CD4-positive, alpha-beta T cell treated with Interferon alpha-2 for 1 hour (primary cell): ENCODE results near the gene ZC3H12A.
A peak's percentile ranks its signal among the peaks of the same experiment; 100 is the strongest.

Experiments
- DNase-seq, 2 donors: peaks; one replicate each; pipeline ENCODE4 v3.0.0-alpha.2; 2020 to 2022

Gene ZC3H12A

GRCh38 chr1:37479255-37480124 lies 5.1 kb downstream of the ZC3H12A start:
- peak; percentile 86 to 90 for DNase-seq

GRCh38 chr1:37480125-37480466 lies 5.7 kb downstream of the ZC3H12A start:
- DNase-seq: peak in 1 of 2 donors; percentile 17

- DNase-seq: peak in 1 of 2 donors; percentile 14
Observed at GRCh38 chr1:37480581-37481288, 6.4 kb downstream of the ZC3H12A start.

DNA sequence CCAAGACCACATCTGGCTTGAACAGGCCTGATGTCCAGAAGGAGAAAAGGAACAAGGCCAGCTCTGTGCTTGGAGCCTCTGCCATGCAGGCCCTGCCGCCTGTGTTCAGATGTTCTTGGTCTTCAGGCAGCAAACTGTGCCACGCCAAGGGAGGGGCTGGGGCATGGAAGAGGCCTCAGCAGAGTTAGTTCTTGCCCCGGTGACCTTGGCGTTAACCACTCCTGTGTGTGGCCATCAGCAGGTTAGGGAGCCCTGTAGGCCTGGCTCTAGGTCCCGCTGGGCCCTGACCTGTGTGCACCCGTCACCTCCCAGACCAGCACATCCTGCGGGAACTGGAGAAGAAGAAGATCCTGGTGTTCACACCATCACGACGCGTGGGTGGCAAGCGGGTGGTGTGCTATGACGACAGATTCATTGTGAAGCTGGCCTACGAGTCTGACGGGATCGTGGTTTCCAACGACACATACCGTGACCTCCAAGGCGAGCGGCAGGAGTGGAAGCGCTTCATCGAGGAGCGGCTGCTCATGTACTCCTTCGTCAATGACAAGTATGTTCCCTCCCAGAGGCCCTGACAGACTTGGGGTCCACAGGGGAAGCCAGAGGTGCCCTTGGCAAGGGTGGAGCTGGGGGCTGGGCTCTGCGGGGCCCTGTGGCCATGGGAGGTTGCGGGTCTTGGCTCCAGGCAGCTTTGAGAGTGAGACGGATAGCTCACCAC lies 7.1 kb downstream of the ZC3H12A start:
- peak in 1 of 2 donors; percentile 19 for DNase-seq

- DNase-seq: peak in 1 of 2 donors; percentile 7
Observed at GRCh38 chr1:37482004-37482785, 7.8 kb downstream of the ZC3H12A start.

DNA sequence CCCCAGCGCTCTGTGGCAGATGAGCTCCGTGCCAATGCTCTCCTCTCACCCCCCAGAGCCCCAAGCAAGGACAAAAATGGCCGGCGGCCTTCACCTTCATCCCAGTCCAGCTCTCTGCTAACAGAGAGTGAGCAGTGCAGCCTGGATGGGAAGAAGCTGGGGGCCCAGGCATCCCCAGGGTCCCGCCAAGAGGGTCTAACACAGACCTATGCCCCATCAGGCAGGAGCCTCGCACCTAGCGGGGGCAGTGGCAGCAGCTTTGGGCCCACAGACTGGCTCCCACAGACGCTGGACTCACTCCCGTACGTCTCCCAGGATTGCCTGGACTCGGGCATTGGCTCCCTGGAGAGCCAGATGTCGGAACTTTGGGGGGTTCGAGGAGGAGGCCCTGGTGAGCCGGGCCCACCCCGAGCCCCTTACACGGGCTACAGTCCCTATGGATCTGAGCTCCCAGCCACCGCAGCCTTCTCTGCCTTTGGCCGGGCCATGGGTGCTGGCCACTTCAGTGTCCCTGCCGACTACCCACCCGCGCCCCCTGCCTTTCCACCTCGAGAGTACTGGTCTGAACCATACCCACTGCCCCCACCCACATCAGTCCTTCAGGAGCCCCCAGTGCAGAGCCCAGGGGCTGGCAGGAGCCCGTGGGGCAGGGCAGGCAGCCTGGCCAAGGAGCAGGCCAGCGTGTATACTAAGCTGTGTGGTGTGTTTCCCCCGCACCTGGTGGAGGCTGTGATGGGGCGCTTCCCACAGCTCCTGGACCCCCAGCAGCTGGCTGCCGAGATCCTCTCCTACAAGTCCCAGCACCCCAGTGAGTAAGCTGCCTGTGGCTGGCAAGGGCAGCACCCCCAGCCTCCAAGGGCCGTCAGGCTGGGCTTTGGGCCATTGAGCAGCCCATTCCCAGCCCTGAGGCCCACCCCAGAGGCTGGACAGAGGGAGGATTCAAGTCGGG lies 8.7 kb downstream of the ZC3H12A start:
- peak in 1 of 2 donors; percentile 7 for DNase-seq

- no peak for DNase-seq
Observed at GRCh38 chr1:37483785-37484184, 9.4 kb downstream of the ZC3H12A start.

DNA sequence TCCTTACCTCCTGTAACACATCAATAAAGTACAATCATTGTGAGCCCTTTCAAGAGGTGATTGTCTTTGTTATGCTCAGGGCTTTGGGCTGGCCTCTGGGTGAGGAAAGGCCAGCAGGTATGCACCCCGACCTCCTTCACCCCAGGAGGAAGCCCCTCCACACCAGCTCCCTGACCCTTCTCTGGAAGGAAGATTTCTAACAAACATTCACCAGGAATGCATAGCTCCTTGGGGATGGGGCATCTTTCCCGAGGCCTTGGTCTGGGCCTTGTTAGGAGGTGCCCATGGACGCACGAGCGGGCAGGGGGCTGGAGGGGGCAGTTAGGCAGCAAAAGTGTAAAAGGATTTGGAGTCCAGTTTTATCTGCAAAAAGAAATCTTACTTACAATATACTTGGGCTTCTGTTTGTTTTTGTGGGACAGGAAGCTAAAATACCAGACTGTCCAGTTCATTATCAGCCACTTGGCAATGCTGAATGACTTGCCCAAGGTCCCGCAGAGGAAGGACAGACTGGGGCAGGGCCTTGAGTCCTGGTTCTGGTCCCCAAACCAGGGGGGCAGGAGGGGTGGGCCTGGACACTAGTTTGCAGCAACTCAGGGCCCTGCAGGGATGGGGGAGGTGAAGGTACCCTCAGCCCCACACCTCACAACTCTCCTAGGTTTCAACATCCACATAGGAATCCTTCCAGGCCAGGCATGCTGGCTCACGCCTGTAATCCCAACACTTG lies 10.1 kb downstream of the ZC3H12A start:
- peak in 1 of 2 donors; percentile 16 for DNase-seq

- DNase-seq: peak in 1 of 2 donors; percentile 11
Observed at GRCh38 chr1:37485902-37486679, 11.7 kb downstream of the ZC3H12A start.

- DNase-seq: peak; percentile 67 to 80
Observed at GRCh38 chr1:37486680-37487618, 12.6 kb downstream of the ZC3H12A start.

DNA sequence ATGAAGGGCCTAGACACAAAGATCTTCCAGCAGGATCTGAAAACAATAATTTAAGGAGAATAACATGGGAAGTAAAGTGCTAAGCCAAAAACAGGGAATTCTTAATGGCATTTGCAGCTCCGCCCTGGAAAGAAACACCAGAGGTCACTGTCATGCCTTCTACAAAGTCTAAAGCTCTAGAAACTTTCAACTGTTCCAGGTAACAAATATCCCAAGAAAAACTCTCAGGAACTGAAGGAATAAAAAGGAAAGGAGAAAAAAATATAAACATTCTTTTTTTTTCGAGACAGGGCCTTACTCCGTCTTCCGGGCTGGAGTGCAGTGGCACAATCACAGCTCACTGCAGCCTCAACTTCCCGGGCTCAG lies 13.2 kb downstream of the ZC3H12A start:
- DNase-seq: no peak

DNA sequence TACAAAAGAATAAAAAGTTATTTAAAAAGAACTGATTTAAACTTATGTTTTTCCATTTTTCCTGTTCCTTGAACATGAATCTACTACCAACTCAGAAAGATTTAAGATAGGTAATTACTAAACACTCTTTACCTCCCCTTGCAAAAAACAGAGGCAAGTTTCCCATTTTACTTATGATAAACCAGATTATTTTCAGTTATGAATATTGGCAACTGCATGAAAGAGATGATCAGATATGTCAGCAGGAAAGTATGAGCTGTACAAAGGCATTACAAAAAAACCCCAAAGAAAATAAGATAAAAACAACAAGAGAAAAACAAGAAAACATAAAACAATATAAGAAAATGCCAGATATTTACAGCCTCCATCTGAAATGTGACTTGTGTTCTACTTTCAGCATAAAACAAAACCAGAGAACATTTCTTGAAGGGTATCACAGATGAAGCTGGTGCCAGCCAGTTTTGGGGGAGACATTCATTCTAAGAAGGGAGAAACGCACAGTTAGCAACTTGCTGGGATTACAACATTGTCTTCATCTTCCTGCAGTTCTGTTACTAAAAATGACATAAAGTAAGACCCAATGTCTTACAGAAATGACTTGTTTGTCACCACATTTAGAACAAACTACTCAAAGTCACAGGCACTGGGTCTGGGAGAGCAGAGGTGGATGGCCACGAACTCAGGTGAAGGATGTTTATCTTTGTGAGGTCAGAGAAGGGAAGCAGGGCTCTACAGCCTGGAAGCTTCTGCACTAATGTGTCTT lies 19.1 kb downstream of the ZC3H12A start:
- DNase-seq: no peak

- DNase-seq: no peak
Observed at GRCh38 chr1:37495875-37496274, 21.5 kb downstream of the ZC3H12A start.

DNA sequence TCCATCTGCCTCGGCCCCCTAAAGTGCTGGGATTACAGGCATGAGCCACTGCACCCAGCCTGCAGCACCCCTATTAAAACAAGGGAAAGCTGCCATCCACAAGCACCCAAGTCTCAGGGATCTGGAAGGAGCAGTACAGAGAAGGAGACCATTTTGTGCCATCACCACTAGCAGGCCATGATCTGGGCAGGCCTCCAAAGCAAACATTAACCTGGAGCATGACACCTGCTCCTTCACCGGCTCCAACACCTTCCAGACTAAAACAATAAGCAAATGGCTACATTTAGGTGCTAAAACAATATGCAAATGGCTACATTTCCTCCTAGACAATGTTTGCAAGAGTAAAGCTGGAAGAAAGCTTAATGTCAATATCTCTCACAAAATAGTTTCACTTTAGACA lies 23.5 kb downstream of the ZC3H12A start:
- DNase-seq: no peak

- DNase-seq: no peak
Observed at GRCh38 chr1:37498872-37499617, 24.7 kb downstream of the ZC3H12A start.

DNA sequence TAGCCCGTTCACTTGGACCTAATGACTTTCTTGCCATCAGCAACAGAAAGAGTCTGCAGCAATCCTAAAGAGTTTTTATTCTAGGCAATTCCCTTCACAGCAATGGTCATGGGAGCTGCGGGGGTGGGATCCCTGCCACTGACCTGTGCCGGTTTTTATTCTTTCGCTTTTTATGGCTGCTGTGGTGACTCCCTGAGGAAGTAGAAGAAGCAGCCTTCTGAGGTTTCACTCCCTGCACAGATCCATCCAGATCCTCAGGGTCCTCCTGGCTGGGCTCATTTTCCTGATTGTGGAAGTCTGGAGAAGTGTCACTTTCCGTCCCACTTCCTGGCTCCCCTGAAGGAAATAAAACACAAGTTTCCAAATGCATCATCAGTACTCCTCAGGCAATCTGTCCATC lies 27.3 kb downstream of the ZC3H12A start:
- DNase-seq: no peak

- no peak for DNase-seq
Observed at GRCh38 chr1:37502104-37502503, 27.7 kb downstream of the ZC3H12A start.
